ENCODE measurements around the gene ASMT. TPM values are rescaled to one million over a fixed set of nuclear protein-coding genes. Genes with fewer than 3 reads are reported as not detected.

The ASMT gene
- total and polyA plus RNA-seq, 2 of the 4 experiments (the other 2 are of a cell fraction), result not detected

GRCh38 chrX:1646009-1646408, 31.1 kb downstream of the ASMT start:
- no TSS peak for BruUV-seq (replicated peaks)
- DNase-seq (no peak), ATAC-seq (ENCODE audit: low read depth) (no peak)
- no peak for TF ChIP-seq MAFK (IDR thresholded peaks at IDR 0.05; ENCODE audit: low read depth, low read length)
- no peak for TF ChIP-seq POLR2A (IDR thresholded peaks at IDR 0.05; ENCODE audit: low read depth, low read length)
- TF ChIP-seq USF2 (IDR thresholded peaks at IDR 0.05; ENCODE audit: low read depth, low read length), result no peak
- TF ChIP-seq NFE2L2 (IDR thresholded peaks at IDR 0.05; ENCODE audit: low read depth, low read length), result no peak
- no peak for TF ChIP-seq MXI1 (IDR thresholded peaks at IDR 0.05; ENCODE audit: borderline replicate concordance, low read depth, low read length)
- TF ChIP-seq SMC3 (IDR thresholded peaks at IDR 0.05; ENCODE audit: low read depth, low read length), result no peak
- TF ChIP-seq CTCF (conservative IDR thresholded peaks at IDR 0.05; ENCODE audit: low read depth, low read length), result no peak
- peaks cover 6% of the 10 kb centered on the region for H3K9me3 ChIP-seq (ENCODE audit: control insufficient read depth, insufficient read depth, low read length)
- no peak overlapping the region for H2BK5ac ChIP-seq (ENCODE audit: low read depth, low read length, poor library complexity, severe bottlenecking)
- no peak overlapping the region for H2BK120ac ChIP-seq (ENCODE audit: low read depth, low read length)
- no peak overlapping the region for H3K4me3 ChIP-seq (ENCODE audit: insufficient read depth, low read depth, low read length)
- H3K27ac ChIP-seq (ENCODE audit: insufficient read depth, low read length), result no peak overlapping the region
- H3K18ac ChIP-seq (ENCODE audit: low read depth, low read length), result no peak overlapping the region
- ChIA-PET CTCF (no interaction called here), POLR2A (ENCODE audit: unreplicated experiment) (no interaction called here)
- no peak overlapping the region for H4K91ac ChIP-seq (ENCODE audit: insufficient read depth, low read depth, low read length)
- no peak overlapping the region for H2AK5ac ChIP-seq (ENCODE audit: low read depth, low read length)
- no peak overlapping the region for H2AK9ac ChIP-seq (replicated peaks; ENCODE audit: low read depth, low read length, poor library complexity)
- no peaks in the 10 kb centered on the region for H3K27me3 ChIP-seq (ENCODE audit: control insufficient read depth, insufficient read depth, low read length)
- no peak overlapping the region for H2BK15ac ChIP-seq (ENCODE audit: low read depth, low read length)
- intact Hi-C loops (cut with micrococcal nuclease), result loop anchor here (5.0 kb wide), 3 partner anchors 194 to 1166 kb away; partner anchors contain the start of gene ASMTL
- no peak overlapping the region for H3K56ac ChIP-seq (ENCODE audit: extremely low read depth, insufficient read depth, low read length)
- no peaks in the 10 kb centered on the region for H4K20me1 ChIP-seq (ENCODE audit: insufficient read depth, low read length)
- in situ Hi-C loops (cut with MboI; ENCODE audit: low sequenced_read_pairs), result loop anchor here (10.0 kb wide), 1 partner anchor 1179 kb away; the partner anchor contains the start of gene GYG2
- H3K36me3 ChIP-seq (ENCODE audit: control insufficient read depth, insufficient read depth, low read length), result no peaks in the 10 kb centered on the region
- no peak overlapping the region for H4K8ac ChIP-seq (ENCODE audit: low read depth in 2 of 2, low read length in 2 of 2)
- no peak overlapping the region for H2AFZ ChIP-seq (replicated peaks; ENCODE audit: low read length, poor library complexity)
- no peak overlapping the region for H3K14ac ChIP-seq (replicated peaks; ENCODE audit: low read depth, low read length)
- H4K5ac ChIP-seq (ENCODE audit: low read depth, low read length), result no peak overlapping the region
- no peaks in the 10 kb centered on the region for H3K9me1 ChIP-seq (ENCODE audit: insufficient read depth, low read length)
- H3K4ac ChIP-seq (ENCODE audit: low read depth, low read length), result no peak overlapping the region
- no peaks in the 10 kb centered on the region for H3K4me1 ChIP-seq (ENCODE audit: control insufficient read depth, insufficient read depth, low read length)
- H3K4me2 ChIP-seq (ENCODE audit: low read depth, low read length), result no peak overlapping the region
- no peak overlapping the region for H2BK20ac ChIP-seq (ENCODE audit: low read depth, low read length)
- dilution Hi-C loops (cut with HindIII; ENCODE audit: low sequenced_read_pairs, unreplicated experiment), result no loop called here
- H3K23ac ChIP-seq (ENCODE audit: low read depth, low read length), result no peak overlapping the region
- no peak overlapping the region for H3K9ac ChIP-seq (ENCODE audit: low read depth, low read length)
- H3K79me1 ChIP-seq (ENCODE audit: low read depth in 1 of 2, low read length in 2 of 2), result no peaks in the 10 kb centered on the region

All from IMR-90 (cell line).